Mucosa of stomach (tissue), 1 donor: ENCODE measurements around the gene LRRC31.
A peak's percentile ranks its signal among the peaks of the same experiment; 100 is the strongest.

ENCODE experiments used
- H3K27me3 ChIP-seq: one replicate; pipeline ENCODE4 v1.7.0; 2013; ENCODE audit warnings: mild to moderate bottlenecking, low read length; ENCODE audit not compliant: control insufficient read depth, insufficient read depth
- H3K36me3 ChIP-seq: one replicate; pipeline ENCODE4 v1.7.0; 2013; ENCODE audit warnings: low read length; ENCODE audit not compliant: control insufficient read depth, insufficient read depth
- H3K4me1 ChIP-seq: one replicate; pipeline ENCODE4 v1.7.0; 2013; ENCODE audit warnings: mild to moderate bottlenecking, low read length; ENCODE audit not compliant: control insufficient read depth, insufficient read depth
- H3K4me3 ChIP-seq: one replicate; pipeline ENCODE4 v1.7.0; 2013; ENCODE audit warnings: low read length
- H3K9ac ChIP-seq: one replicate; pipeline ENCODE4 v1.7.0; 2013; ENCODE audit warnings: mild to moderate bottlenecking, low read length, moderate library complexity
- H3K9me3 ChIP-seq: one replicate; pipeline ENCODE4 v1.7.0; 2013; ENCODE audit warnings: mild to moderate bottlenecking, low read length, moderate library complexity; ENCODE audit not compliant: control insufficient read depth
- donor health status: Pancreatic carcinoma.

Gene LRRC31

GRCh38 chr3:169886671-169887070 is 16.9 kb upstream of the LRRC31 start:
- Histone ChIP-seq H3K9me3 (no peaks in the 10 kb centered on the region), H3K9ac (no peak overlapping the region), H3K4me1 (no peaks in the 10 kb centered on the region), H3K4me3 (no peak overlapping the region), H3K36me3 (no peaks in the 10 kb centered on the region), H3K27me3 (no peaks in the 10 kb centered on the region)

- H3K4me1 ChIP-seq = no peaks in the 10 kb centered on the region
- H3K27me3 ChIP-seq = no peaks in the 10 kb centered on the region
- no peaks in the 10 kb centered on the region for H3K36me3 ChIP-seq
- H3K4me3 ChIP-seq = no peak overlapping the region
- no peak overlapping the region for H3K9ac ChIP-seq
- H3K9me3 ChIP-seq = no peaks in the 10 kb centered on the region
These were observed 11.0 kb upstream of the LRRC31 start for GRCh38 chr3:169880576-169881250.

GRCh38 chr3:169879845-169880575 is 10.3 kb upstream of the LRRC31 start:
- Histone ChIP-seq H3K4me1 (no peaks in the 10 kb centered on the region), H3K4me3 (no peak overlapping the region), H3K36me3 (no peaks in the 10 kb centered on the region), H3K27me3 (no peaks in the 10 kb centered on the region), H3K9ac (no peak overlapping the region), H3K9me3 (no peaks in the 10 kb centered on the region)

GRCh38 chr3:169879013-169879557 is 9.3 kb upstream of the LRRC31 start:
- H3K9me3 ChIP-seq = no peaks in the 10 kb centered on the region
- H3K4me3 ChIP-seq = no peak overlapping the region
- no peaks in the 10 kb centered on the region for H3K27me3 ChIP-seq
- H3K36me3 ChIP-seq = no peaks in the 10 kb centered on the region
- H3K4me1 ChIP-seq = no peaks in the 10 kb centered on the region
- H3K9ac ChIP-seq = no peak overlapping the region

- Histone ChIP-seq H3K9ac (peak overlapping the region; percentile 36), H3K4me1 (peaks cover 21% of the 10 kb centered on the region), H3K4me3 (no peak overlapping the region), H3K9me3 (no peaks in the 10 kb centered on the region), H3K27me3 (no peaks in the 10 kb centered on the region), H3K36me3 (no peaks in the 10 kb centered on the region)
These were observed 1.6 kb upstream of the LRRC31 start for GRCh38 chr3:169871129-169871886.

- Histone ChIP-seq H3K9me3 (no peaks in the 10 kb centered on the region), H3K4me1 (peaks cover 29% of the 10 kb centered on the region), H3K9ac (no peak overlapping the region), H3K27me3 (no peaks in the 10 kb centered on the region), H3K36me3 (no peaks in the 10 kb centered on the region), H3K4me3 (no peak overlapping the region)
These were observed 1.4 kb downstream of the LRRC31 start for GRCh38 chr3:169868369-169868768.

GRCh38 chr3:169867584-169868210 is 2.0 kb downstream of the LRRC31 start:
- H3K4me1 ChIP-seq = peaks cover 29% of the 10 kb centered on the region
- H3K36me3 ChIP-seq = no peaks in the 10 kb centered on the region
- H3K4me3 ChIP-seq = no peak overlapping the region
- H3K27me3 ChIP-seq = no peaks in the 10 kb centered on the region
- no peak overlapping the region for H3K9ac ChIP-seq
- H3K9me3 ChIP-seq = no peaks in the 10 kb centered on the region

GRCh38 chr3:169865176-169865767 is 4.5 kb downstream of the LRRC31 start:
- peaks cover 3% of the 10 kb centered on the region for H3K36me3 ChIP-seq
- H3K27me3 ChIP-seq = no peaks in the 10 kb centered on the region
- H3K9me3 ChIP-seq = no peaks in the 10 kb centered on the region
- no peak overlapping the region for H3K4me3 ChIP-seq
- peaks cover 10% of the 10 kb centered on the region for H3K4me1 ChIP-seq
- H3K9ac ChIP-seq = peak overlapping the region; percentile 29

- Histone ChIP-seq H3K9me3 (no peaks in the 10 kb centered on the region), H3K27me3 (no peaks in the 10 kb centered on the region), H3K4me1 (peaks cover 7% of the 10 kb centered on the region), H3K9ac (no peak overlapping the region), H3K4me3 (no peak overlapping the region), H3K36me3 (peaks cover 3% of the 10 kb centered on the region)
These were observed 5.5 kb downstream of the LRRC31 start for GRCh38 chr3:169864270-169864669.

GRCh38 chr3:169863458-169863899 is 6.3 kb downstream of the LRRC31 start:
- H3K4me1 ChIP-seq = peaks cover 7% of the 10 kb centered on the region
- H3K27me3 ChIP-seq = no peaks in the 10 kb centered on the region
- H3K36me3 ChIP-seq = peaks cover 3% of the 10 kb centered on the region
- no peak overlapping the region for H3K4me3 ChIP-seq
- no peak overlapping the region for H3K9ac ChIP-seq
- H3K9me3 ChIP-seq = no peaks in the 10 kb centered on the region

GRCh38 chr3:169861871-169862270 is 7.9 kb downstream of the LRRC31 start:
- H3K4me3 ChIP-seq = no peak overlapping the region
- no peaks in the 10 kb centered on the region for H3K27me3 ChIP-seq
- peaks cover 7% of the 10 kb centered on the region for H3K4me1 ChIP-seq
- peaks cover 3% of the 10 kb centered on the region for H3K36me3 ChIP-seq
- H3K9ac ChIP-seq = no peak overlapping the region
- no peaks in the 10 kb centered on the region for H3K9me3 ChIP-seq
